Right ventricle myocardium inferior (tissue), 1 donor: ENCODE data around the gene C16orf95. TPM values are rescaled to one million over a fixed set of nuclear protein-coding genes. Genes with fewer than 3 reads are reported as not detected.

Experiments
- ATAC-seq: fragments of 200-7000 bp; cut with Tn5 transposase; one replicate; pipeline ENCODE4 v1.9.1; 2020; ENCODE audit warnings: mild to moderate bottlenecking, moderate library complexity
- DNase-seq: peaks from one replicate; pipeline ENCODE4 v3.0.0; 2021; ENCODE audit errors: missing footprints
- intact Hi-C: fragments of 100-400 bp; cut with DNase I; formaldehyde crosslinking; loops from one replicate; pipeline ENCODE4 v1.11.0; 2022
- total RNA-seq: library from RNA; stranded (reverse); fragmentation: NEBNext Ultra II Directional; extraction: Animal tissue kit (Norgen Biotek cat#: 25700); gene quantifications from one replicate; pipeline ENCODE4 v1.2.1, GENCODE V29; 2021
- donor health status: DM: no; HTN: yes; CAD: no; lungs with severe emphysema.

C16orf95 gene
- total RNA-seq, 1 donor from 2014 or later: 4.2 TPM

GRCh38 chr16:87322833-87323726 is 5.9 kb upstream of the C16orf95 start:
- intact Hi-C loops: loop anchor here (5.0 kb wide), 1 partner anchor 34 kb away; no protein-coding TSS in a partner anchor

DNA sequence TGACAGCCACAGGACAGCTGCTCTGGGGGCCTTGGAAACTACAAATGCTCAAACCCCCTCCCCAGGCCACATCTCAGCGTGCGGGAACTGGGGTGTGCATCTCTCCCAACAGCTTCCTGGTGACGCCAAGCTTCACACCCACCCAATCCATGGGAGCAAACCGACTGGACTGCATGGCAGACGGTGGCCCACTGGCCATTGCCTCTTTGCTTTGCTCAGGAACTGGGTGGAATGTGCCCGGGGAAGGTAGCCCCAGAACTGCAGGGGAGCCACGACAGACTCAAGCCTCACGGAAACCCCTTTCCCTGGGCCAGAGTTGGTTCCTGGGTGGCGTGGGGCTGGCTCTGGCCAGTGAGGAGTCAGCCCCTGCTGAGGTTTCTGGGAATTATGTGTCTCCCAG is 5.2 kb upstream of the C16orf95 start:
- intact Hi-C loops: loop anchor here (5.0 kb wide), 1 partner anchor 35 kb away; no protein-coding TSS in a partner anchor
- peak; percentile 45 for DNase-seq
- ATAC-seq: no peak

More at GRCh38 chr16:87322833-87323726, 5.9 kb upstream of the C16orf95 start:
- ATAC-seq (no peak), DNase-seq (peak; percentile 40)

- intact Hi-C loops: loop anchor here (5.0 kb wide), 1 partner anchor 36 kb away; no protein-coding TSS in a partner anchor
- ATAC-seq (no peak), DNase-seq (peak; percentile 7)
Measured at GRCh38 chr16:87321336-87322107, 4.3 kb upstream of the C16orf95 start.

GRCh38 chr16:87320510-87321227 is 3.5 kb upstream of the C16orf95 start:
- intact Hi-C loops: loop anchor here (5.0 kb wide), 1 partner anchor 37 kb away; no protein-coding TSS in a partner anchor
- DNase-seq: peak; percentile 35
- no peak for ATAC-seq

DNA sequence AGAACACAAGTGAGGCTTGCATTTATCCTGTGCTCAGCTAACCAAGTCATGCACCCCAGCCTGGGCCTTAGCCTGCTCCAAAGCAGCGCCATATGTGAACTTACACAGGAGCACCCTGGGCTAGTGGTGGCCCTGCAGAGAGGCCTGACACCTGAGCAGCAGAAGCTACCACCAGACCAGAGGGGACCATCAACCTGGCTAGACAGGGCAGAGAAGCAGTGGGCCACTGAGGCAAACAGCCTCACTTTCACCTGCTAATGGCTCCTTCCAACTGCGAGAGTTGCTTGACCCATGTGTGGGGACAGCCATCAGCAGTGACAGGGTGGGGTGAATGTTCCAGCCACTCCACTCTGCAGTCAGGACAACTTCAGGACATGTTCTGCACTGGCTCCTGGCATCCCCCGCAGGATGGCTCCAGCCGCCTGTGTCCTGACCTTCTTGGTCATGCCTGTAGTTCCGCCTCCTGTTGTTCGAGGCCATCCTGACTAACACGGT is 2.9 kb upstream of the C16orf95 start:
- ATAC-seq (no peak), DNase-seq (peak; percentile 37)
- intact Hi-C loops: loop anchor here (5.0 to 10.0 kb wide), 2 partner anchors 37 to 315 kb away; no protein-coding TSS in a partner anchor

DNA sequence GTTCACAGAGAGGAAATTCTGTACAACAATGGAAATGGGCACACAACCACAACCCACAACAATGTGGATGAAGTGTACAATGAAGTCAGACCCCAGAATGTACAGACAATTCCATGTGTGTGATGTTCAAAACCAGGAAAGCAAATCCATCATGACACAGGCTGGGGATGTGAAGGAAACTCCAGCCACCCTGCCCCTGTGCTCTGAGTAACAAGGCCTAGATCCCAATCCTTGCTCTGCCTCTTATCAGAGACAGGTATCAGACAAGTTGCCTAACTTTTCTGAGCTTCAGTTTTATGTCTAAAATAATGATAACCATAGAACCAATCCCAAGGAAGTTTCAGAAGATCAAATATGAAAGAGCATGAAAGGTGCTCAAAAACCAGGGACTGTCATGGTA is 1.8 kb upstream of the C16orf95 start:
- intact Hi-C loops: loop anchor here (10.0 kb wide), 1 partner anchor 316 kb away; no protein-coding TSS in a partner anchor
- peak; percentile 4 for DNase-seq
- ATAC-seq: no peak

DNA sequence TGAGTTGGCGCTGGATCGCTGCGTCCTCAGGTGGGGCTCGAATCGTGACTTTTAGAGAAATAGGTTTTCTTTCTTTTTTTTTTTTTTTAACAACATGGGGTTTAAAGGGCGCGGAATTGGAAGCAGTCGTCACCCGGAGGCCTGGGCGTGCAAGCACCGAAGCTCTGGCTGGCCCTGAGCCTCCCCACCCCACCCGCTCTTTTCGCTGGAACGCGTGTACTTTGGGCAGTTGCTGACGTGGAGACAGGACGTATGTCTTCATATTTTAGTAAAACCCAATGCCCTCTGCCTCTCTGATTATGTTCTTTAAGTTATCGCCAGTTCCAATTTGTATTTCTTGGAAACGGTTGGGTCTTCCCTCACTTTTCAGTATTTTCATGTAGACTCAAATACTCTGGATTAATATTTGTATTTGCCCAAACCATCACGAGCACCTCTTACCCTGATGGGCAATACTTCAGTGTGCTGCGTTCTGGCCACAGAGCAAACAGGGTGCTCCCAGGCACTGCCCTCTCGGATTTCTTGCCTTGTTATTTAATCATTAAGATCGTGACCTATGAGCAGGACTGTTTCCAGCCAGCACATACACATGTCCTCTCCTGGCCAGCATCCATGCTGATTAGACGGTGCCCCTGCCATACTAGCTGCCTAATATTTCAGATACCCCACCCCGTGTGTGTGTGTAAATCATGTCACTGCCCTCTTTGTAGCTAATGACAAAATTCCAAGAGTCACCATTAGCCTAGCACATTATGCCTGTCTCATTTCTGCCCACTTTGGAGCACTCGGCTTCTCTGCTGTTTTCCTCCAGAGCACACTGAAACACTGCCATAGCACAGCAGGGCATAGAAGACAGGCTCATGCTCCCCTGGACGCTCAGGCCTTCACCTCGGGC is 805 bp upstream of the C16orf95 start:
- peak; percentile 23 for ATAC-seq
- peak; percentile 17 for DNase-seq
- intact Hi-C loops: loop anchor here (2.0 to 10.0 kb wide), 3 partner anchors 65 to 317 kb away; partner anchors contain the start of genes FBXO31 and MAP1LC3B

- intact Hi-C loops: loop anchor here (2.0 to 10.0 kb wide), 3 partner anchors 66 to 318 kb away; partner anchors contain the start of genes FBXO31 and MAP1LC3B
- ATAC-seq (no peak), DNase-seq (no peak)
Measured at GRCh38 chr16:87316450-87316922, 706 bp downstream of the C16orf95 start.

- DNase-seq (peak; percentile 48), ATAC-seq (no peak)
- intact Hi-C loops: loop anchor here (10.0 kb wide), 1 partner anchor 320 kb away; no protein-coding TSS in a partner anchor
Measured at GRCh38 chr16:87314990-87315420, 2.2 kb downstream of the C16orf95 start.

DNA sequence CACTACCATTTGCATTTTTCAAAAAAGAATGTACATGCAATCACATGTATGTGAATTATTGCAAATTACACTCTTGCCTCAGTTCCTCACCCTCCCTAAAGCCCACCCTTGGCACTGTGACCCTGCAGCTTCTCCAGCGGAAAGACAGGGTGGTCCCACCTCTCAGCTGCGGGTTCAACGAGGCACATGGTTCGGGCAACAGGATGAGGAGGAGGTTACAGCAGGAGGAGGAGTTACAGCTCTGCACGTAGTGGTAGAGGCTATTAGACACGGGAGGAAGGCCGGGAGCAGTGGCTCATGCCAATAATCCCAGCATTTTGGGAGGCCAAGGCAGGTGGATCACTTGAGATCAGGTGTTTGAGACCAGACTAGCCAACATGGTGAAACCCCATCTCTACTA is 5.2 kb downstream of the C16orf95 start:
- intact Hi-C loops: loop anchor here (10.0 kb wide), 1 partner anchor 323 kb away; no protein-coding TSS in a partner anchor

GRCh38 chr16:87311387-87311786 is 5.8 kb downstream of the C16orf95 start:
- ATAC-seq: no peak
- no peak for DNase-seq
- intact Hi-C loops: loop anchor here (10.0 kb wide), 1 partner anchor 323 kb away; no protein-coding TSS in a partner anchor

More for the DNA sequence above, 5.2 kb downstream of the C16orf95 start:
- ATAC-seq: no peak
- DNase-seq: no peak

- ATAC-seq: no peak
- DNase-seq: no peak
- intact Hi-C loops: loop anchor here (10.0 kb wide), 1 partner anchor 324 kb away; no protein-coding TSS in a partner anchor
Measured at GRCh38 chr16:87310610-87311009, 6.6 kb downstream of the C16orf95 start.

DNA sequence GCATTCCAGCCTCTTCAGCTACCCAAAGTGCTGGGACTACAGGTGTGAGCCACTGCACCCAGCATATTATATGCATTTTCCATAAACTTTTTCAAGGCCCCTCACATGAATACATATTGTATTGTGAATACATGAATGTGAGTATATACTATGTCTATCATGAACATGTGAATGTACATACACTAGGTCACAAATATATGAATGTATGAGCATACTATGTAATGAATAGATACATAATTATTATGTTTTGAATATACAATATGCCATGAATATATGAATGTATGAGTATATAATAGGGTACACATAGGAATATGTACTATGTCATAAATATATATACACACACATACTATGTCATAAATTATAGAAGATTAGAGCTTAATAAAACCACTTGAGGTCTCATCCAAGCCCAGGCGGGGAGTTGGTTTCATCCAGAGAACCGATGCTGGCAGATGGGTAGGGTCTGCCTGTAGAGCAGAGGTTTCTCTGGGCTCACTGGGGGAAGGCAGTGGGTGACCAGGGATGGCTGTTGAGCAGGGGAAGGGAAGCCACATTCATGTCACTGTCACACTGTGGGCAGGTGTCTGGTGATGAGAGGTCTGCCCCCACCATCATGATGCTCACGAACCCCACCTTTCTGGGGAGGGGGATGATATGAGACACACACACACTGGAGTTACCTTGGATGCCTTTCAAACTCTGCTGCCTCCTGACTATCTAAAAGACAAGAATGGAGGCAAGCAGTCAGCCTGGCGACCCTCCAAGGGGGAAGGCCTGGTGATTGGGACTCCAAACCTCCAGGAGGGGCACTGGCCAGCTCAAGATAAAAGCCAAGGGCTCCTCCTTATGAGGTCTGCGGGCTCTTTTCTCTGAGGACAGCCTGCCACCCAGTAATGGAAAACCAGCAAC is 7.3 kb downstream of the C16orf95 start:
- intact Hi-C loops: loop anchor here (10.0 kb wide), 1 partner anchor 325 kb away; no protein-coding TSS in a partner anchor
- no peak for ATAC-seq
- no peak for DNase-seq

- no peak for ATAC-seq
- no peak for DNase-seq
- intact Hi-C loops: no loop called here
Measured at GRCh38 chr16:87308826-87309225, 8.4 kb downstream of the C16orf95 start.

DNA sequence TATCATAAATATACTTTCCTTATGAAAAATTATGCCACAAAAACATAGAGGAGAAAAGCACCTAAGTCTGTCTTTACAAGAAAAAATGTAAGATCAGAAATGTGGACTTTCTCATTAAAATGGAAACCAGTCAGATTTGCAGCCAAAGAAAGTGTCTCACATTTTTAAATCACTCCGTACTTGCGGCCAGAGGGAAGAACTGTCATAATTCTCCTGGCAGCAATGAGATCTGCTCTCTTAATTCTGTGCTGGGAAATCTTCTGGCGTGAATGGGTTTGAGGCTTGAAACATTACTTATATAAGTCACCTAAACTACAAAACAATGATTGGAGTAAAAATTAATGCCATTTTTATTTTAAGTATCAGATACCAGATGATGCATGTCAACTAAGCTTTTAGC is 10.7 kb downstream of the C16orf95 start:
- ATAC-seq (no peak), DNase-seq (no peak)
- intact Hi-C loops: no loop called here
